ENCODE measurements around the gene KDM1B. TPM values are rescaled to one million over a fixed set of nuclear protein-coding genes. Genes with fewer than 3 reads are reported as not detected.

The KDM1B gene
- total RNA-seq, 6 donors from 2014 or later: 13.0 to 29.0 (median 22.0) TPM

- Histone ChIP-seq H3K4me3 (peak within 1 kb of the TSS; percentile 92 to 99 (median 96)), H3K27ac (peak within 1 kb of the TSS; percentile 91 to 96 (median 93)), H3K9me3 (no peaks in the 10 kb centered on the region), H3K36me3 (peaks cover 0 to under 1% (median 0%) of the 10 kb centered on the region in 4 donors), H3K4me1 (peaks cover 19 to 27% (median 23%) of the 10 kb centered on the region in 4 donors), H3K27me3 (no peaks in the 10 kb centered on the region)
- ATAC-seq (ENCODE audit: low FRiP score in 2 of 2) (no peak), DNase-seq (peak in 1 of 2 donors; percentile 48)
- 0% methylated on average over 15 to 34 of the region's 34 CpGs for WGBS, 2 donors
- TF ChIP-seq POLR2A (IDR thresholded peaks at IDR 0.05) (peak in 3 of 4 donors; percentile 67 to 81 (median 76)), POLR2AphosphoS5 (IDR thresholded peaks at IDR 0.05) (peak; percentile 69 to 76), EP300 (IDR thresholded peaks at IDR 0.05) (no peak)
Measured at GRCh38 chr6:18154507-18155149, 594 bp upstream of the KDM1B start, which contains the start of gene TPMT. TSS of gene TPMT (minus strand) at chr6:18155077. CDS start at chr6:18149127, 5,950 bp downstream.

- TF ChIP-seq EP300 (IDR thresholded peaks at IDR 0.05) (no peak), POLR2AphosphoS5 (IDR thresholded peaks at IDR 0.05) (peak in 1 of 2 donors; percentile 47), CTCF (IDR thresholded peaks at IDR 0.05) (peak in 5 of 6 experiments; percentile 6 to 40 (median 10)), POLR2A (IDR thresholded peaks at IDR 0.05) (no peak)
- peak; percentile 38 to 75 for ATAC-seq (ENCODE audit: low FRiP score in 2 of 2)
- no peaks in the 10 kb centered on the region for H3K9me3 ChIP-seq
- WGBS, 2 donors: 0 to 1% methylated on average over 7 to 26 of the region's 26 CpGs
- H3K4me1 ChIP-seq: peaks cover 19 to 27% (median 23%) of the 10 kb centered on the region in 4 donors
- H3K27ac ChIP-seq: peak overlapping the region; percentile 91 to 96 (median 93)
- H3K4me3 ChIP-seq: peak overlapping the region; percentile 92 to 99 (median 96)
- no peaks in the 10 kb centered on the region for H3K27me3 ChIP-seq
- peak in 1 of 2 donors; percentile 94 for DNase-seq
- H3K36me3 ChIP-seq: peaks cover 0 to 10% (median 0%) of the 10 kb centered on the region in 4 donors
Measured at GRCh38 chr6:18155864-18156421, 721 bp downstream of the KDM1B start.

GRCh38 chr6:18160911-18161310, 5.7 kb downstream of the KDM1B start:
- Histone ChIP-seq H3K4me1 (peaks cover 4 to 7% (median 7%) of the 10 kb centered on the region in 4 donors), H3K27ac (no peak overlapping the region), H3K27me3 (no peaks in the 10 kb centered on the region), H3K9me3 (no peaks in the 10 kb centered on the region), H3K4me3 (no peak overlapping the region), H3K36me3 (peaks cover 5 to 50% (median 14%) of the 10 kb centered on the region in 4 donors)
- 90 to 100% methylated on average over 1 of the region's 1 CpG for WGBS, 2 donors
- DNase-seq (no peak), ATAC-seq (ENCODE audit: low FRiP score in 2 of 2) (peak in 1 of 2 donors; percentile 64)
- no peak for TF ChIP-seq POLR2A (IDR thresholded peaks at IDR 0.05)
- no peak for TF ChIP-seq POLR2AphosphoS5 (IDR thresholded peaks at IDR 0.05)
- TF ChIP-seq EP300 (IDR thresholded peaks at IDR 0.05): no peak
- no peak for TF ChIP-seq CTCF (IDR thresholded peaks at IDR 0.05)

- DNase-seq (no peak), ATAC-seq (ENCODE audit: low FRiP score in 2 of 2) (peak in 1 of 2 donors; percentile 79)
- 88 to 89% methylated on average over 2 of the region's 2 CpGs for WGBS, 2 donors
- Histone ChIP-seq H3K36me3 (peaks cover 5 to 56% (median 14%) of the 10 kb centered on the region in 4 donors), H3K9me3 (no peaks in the 10 kb centered on the region), H3K27ac (no peak overlapping the region), H3K4me1 (peaks cover 0 to 3% (median 2%) of the 10 kb centered on the region in 4 donors), H3K4me3 (no peak overlapping the region), H3K27me3 (no peaks in the 10 kb centered on the region)
- TF ChIP-seq EP300 (IDR thresholded peaks at IDR 0.05) (no peak), CTCF (IDR thresholded peaks at IDR 0.05) (no peak), POLR2AphosphoS5 (IDR thresholded peaks at IDR 0.05) (no peak), POLR2A (IDR thresholded peaks at IDR 0.05) (no peak)
Measured at GRCh38 chr6:18161431-18161830, 6.2 kb downstream of the KDM1B start.

GRCh38 chr6:18162401-18162800, 7.2 kb downstream of the KDM1B start:
- H3K27me3 ChIP-seq: no peaks in the 10 kb centered on the region
- no peak overlapping the region for H3K4me3 ChIP-seq
- no peaks in the 10 kb centered on the region for H3K9me3 ChIP-seq
- TF ChIP-seq CTCF (IDR thresholded peaks at IDR 0.05): no peak
- 87 to 91% methylated on average over 2 of the region's 2 CpGs for WGBS, 2 donors
- no peak for ATAC-seq (ENCODE audit: low FRiP score in 2 of 2)
- H3K36me3 ChIP-seq: peaks cover 6 to 65% (median 15%) of the 10 kb centered on the region in 4 donors
- no peak overlapping the region for H3K27ac ChIP-seq
- no peak for DNase-seq
- no peaks in the 10 kb centered on the region for H3K4me1 ChIP-seq

Measured in upper lobe of left lung (tissue), 6 donors.